IPS DF 6.9 (cell line): ENCODE data around the gene OR14C36.
"Not testable (repeated sequence)": the region's sequence is repeated elsewhere in the genome, so short reads cannot be mapped to it uniquely, and the experiment has no call there.

Experiments used
- DNase-seq: peaks from one replicate; pipeline ENCODE4 v3.0.0-alpha.2; 2013; ENCODE audit warnings: low read depth, low spot score
- H3K27ac ChIP-seq: one replicate; pipeline ENCODE4 v1.5.1; 2013; ENCODE audit warnings: low read length, control low read depth
- H3K27me3 ChIP-seq: 2 replicates; pipeline ENCODE4 v1.6.1; 2013; ENCODE audit warnings: mild to moderate bottlenecking, low read length; ENCODE audit not compliant: control insufficient read depth, insufficient read depth
- H3K36me3 ChIP-seq: 2 replicates; pipeline ENCODE4 v1.6.1; 2013; ENCODE audit warnings: low read length; ENCODE audit not compliant: control insufficient read depth, insufficient read depth
- H3K4me1 ChIP-seq: 2 replicates; pipeline ENCODE4 v1.6.1; 2013; ENCODE audit warnings: low read length; ENCODE audit not compliant: control insufficient read depth, insufficient read depth
- H3K4me3 ChIP-seq: 2 replicates; pipeline ENCODE4 v1.5.1; 2013; ENCODE audit warnings: mild to moderate bottlenecking, low read length
- H3K9me3 ChIP-seq: 2 replicates; pipeline ENCODE4 v1.6.1; 2013; ENCODE audit warnings: low read length, inconsistent platforms; ENCODE audit not compliant: control insufficient read depth, insufficient read depth
- WGBS: extraction: QIAGEN DNeasy Blood & Tissue Kit; methylation state at CpG from one replicate; pipeline ENCODE4 v1.1.7; 2013; ENCODE audit warnings: mixed read lengths, missing lambda C conversion rate; ENCODE audit not compliant: insufficient read length, insufficient coverage; 5-methylcytosine and 5-hydroxymethylcytosine counted together

Gene OR14C36

GRCh38 chr1:248348475-248348874 is at the start of gene OR14C36:
Gene OR14C36, plus strand, starts transcription at chr1:248348775. Its CDS starts 0 bp downstream, at chr1:248348775.
- peaks cover 3% of the 10 kb centered on the region for H3K9me3 ChIP-seq
- no peaks in the 10 kb centered on the region for H3K4me1 ChIP-seq
- no peak within 1 kb of the TSS for H3K4me3 ChIP-seq
- no peak within 1 kb of the TSS for H3K27ac ChIP-seq
- H3K27me3 ChIP-seq, result no peaks in the 10 kb centered on the region
- H3K36me3 ChIP-seq, result no peaks in the 10 kb centered on the region
- no CpG with 5 or more reads among the region's 4 CpGs for WGBS
- no peak for DNase-seq

GRCh38 chr1:248303324-248303723 is 45.3 kb upstream of the OR14C36 start, which contains the start of gene OR2T12:
Gene OR2T12, minus strand, starts transcription at chr1:248303424. Its CDS starts 7,846 bp downstream, at chr1:248295578.
- H3K36me3 ChIP-seq, result no peaks in the 10 kb centered on the region
- H3K4me3 ChIP-seq, result no peak within 1 kb of the TSS
- no peaks in the 10 kb centered on the region for H3K27me3 ChIP-seq
- no peak for DNase-seq
- no peaks in the 10 kb centered on the region for H3K4me1 ChIP-seq
- H3K27ac ChIP-seq, result no peak within 1 kb of the TSS
- WGBS, result no CpG with 5 or more reads among the region's 1 CpG
- H3K9me3 ChIP-seq, result peaks cover 2% of the 10 kb centered on the region

GRCh38 chr1:248305672-248306071 is 42.9 kb upstream of the OR14C36 start:
- DNase-seq, H3K9me3 ChIP-seq, H3K4me3 ChIP-seq, H3K27ac ChIP-seq, H3K4me1 ChIP-seq, H3K36me3 ChIP-seq, H3K27me3 ChIP-seq: not testable (repeated sequence)
- WGBS, result no CpG with 5 or more reads among the region's 9 CpGs

GRCh38 chr1:248306103-248306502 is 42.5 kb upstream of the OR14C36 start:
- H3K4me3 ChIP-seq, result no peak overlapping the region
- no peak overlapping the region for H3K27ac ChIP-seq
- H3K36me3 ChIP-seq, result no peaks in the 10 kb centered on the region
- DNase-seq, result no peak
- H3K9me3 ChIP-seq, result peaks cover 2% of the 10 kb centered on the region
- no peaks in the 10 kb centered on the region for H3K4me1 ChIP-seq
- WGBS, result no CpG with 5 or more reads among the region's 19 CpGs
- no peaks in the 10 kb centered on the region for H3K27me3 ChIP-seq

- not testable (repeated sequence) for DNase-seq, H3K4me1 ChIP-seq, H3K9me3 ChIP-seq, H3K36me3 ChIP-seq, H3K27me3 ChIP-seq, H3K27ac ChIP-seq, H3K4me3 ChIP-seq
- WGBS, result no CpG with 5 or more reads among the region's 15 CpGs
Observed at GRCh38 chr1:248306740-248307139, 41.8 kb upstream of the OR14C36 start.

- Histone ChIP-seq H3K4me3 (no peak overlapping the region), H3K27me3 (no peaks in the 10 kb centered on the region), H3K9me3 (peaks cover 8% of the 10 kb centered on the region), H3K4me1 (no peaks in the 10 kb centered on the region), H3K36me3 (no peaks in the 10 kb centered on the region), H3K27ac (no peak overlapping the region)
- no peak for DNase-seq
- WGBS, result no CpG with 5 or more reads among the region's 11 CpGs
Observed at GRCh38 chr1:248316796-248317195, 31.8 kb upstream of the OR14C36 start.

- WGBS, result no CpG with 5 or more reads among the region's 1 CpG
Observed at GRCh38 chr1:248324468-248324867, 24.1 kb upstream of the OR14C36 start, which contains the start of gene OR2M7. Gene OR2M7, minus strand, starts transcription at chr1:248324568. Its CDS starts 0 bp downstream, at chr1:248324568.

GRCh38 chr1:248343451-248343850 is 5.1 kb upstream of the OR14C36 start:
- Histone ChIP-seq H3K4me1 (no peaks in the 10 kb centered on the region), H3K9me3 (no peaks in the 10 kb centered on the region; the same call in 1 of the 2 replicates), H3K27ac (no peak overlapping the region), H3K36me3 (no peaks in the 10 kb centered on the region), H3K27me3 (no peaks in the 10 kb centered on the region), H3K4me3 (no peak overlapping the region)
- no CpG with 5 or more reads among the region's 3 CpGs for WGBS
- no peak for DNase-seq

More at GRCh38 chr1:248324468-248324867, 24.1 kb upstream of the OR14C36 start, which contains the start of gene OR2M7:
- no peak within 1 kb of the TSS for H3K4me3 ChIP-seq
- peaks cover 2% of the 10 kb centered on the region; the same call in 1 of the 2 replicates for H3K9me3 ChIP-seq
- no peaks in the 10 kb centered on the region for H3K4me1 ChIP-seq
- H3K27me3 ChIP-seq, result no peaks in the 10 kb centered on the region
- no peaks in the 10 kb centered on the region for H3K36me3 ChIP-seq
- no peak within 1 kb of the TSS for H3K27ac ChIP-seq
- DNase-seq, result no peak

- Histone ChIP-seq H3K4me3 (no peak overlapping the region), H3K9me3 (peaks cover 6% of the 10 kb centered on the region), H3K4me1 (no peaks in the 10 kb centered on the region), H3K36me3 (no peaks in the 10 kb centered on the region), H3K27me3 (no peaks in the 10 kb centered on the region), H3K27ac (no peak overlapping the region)
- no peak for DNase-seq
- WGBS, result no CpG with 5 or more reads among the region's 3 CpGs
Observed at GRCh38 chr1:248359415-248359814, 10.8 kb downstream of the OR14C36 start.

GRCh38 chr1:248361121-248361715 is 12.6 kb downstream of the OR14C36 start, which contains the start of gene OR2T4:
Gene OR2T4, plus strand, starts transcription at chr1:248361665. Its CDS starts 0 bp downstream, at chr1:248361665.
- no peak for DNase-seq
- no peaks in the 10 kb centered on the region for H3K27me3 ChIP-seq
- H3K27ac ChIP-seq, result no peak within 1 kb of the TSS
- no peaks in the 10 kb centered on the region for H3K36me3 ChIP-seq
- WGBS, result no CpG with 5 or more reads among the region's 3 CpGs
- no peaks in the 10 kb centered on the region for H3K4me1 ChIP-seq
- no peak within 1 kb of the TSS for H3K4me3 ChIP-seq
- peaks cover 8% of the 10 kb centered on the region for H3K9me3 ChIP-seq

- no peaks in the 10 kb centered on the region for H3K36me3 ChIP-seq
- H3K27me3 ChIP-seq, result no peaks in the 10 kb centered on the region
- no peak overlapping the region for H3K27ac ChIP-seq
- no peak overlapping the region for H3K4me3 ChIP-seq
- H3K9me3 ChIP-seq, result peaks cover 7% of the 10 kb centered on the region
- DNase-seq, result no peak
- H3K4me1 ChIP-seq, result no peaks in the 10 kb centered on the region
Observed at GRCh38 chr1:248366609-248367008, 18.0 kb downstream of the OR14C36 start.
